ENCODE results near the gene CPA4. TPM values are rescaled to one million over a fixed set of nuclear protein-coding genes. Genes with fewer than 3 reads are reported as not detected.

CPA4 gene
- total RNA-seq, 1 experiment from 2014 or later = 3.1 TPM

DNA sequence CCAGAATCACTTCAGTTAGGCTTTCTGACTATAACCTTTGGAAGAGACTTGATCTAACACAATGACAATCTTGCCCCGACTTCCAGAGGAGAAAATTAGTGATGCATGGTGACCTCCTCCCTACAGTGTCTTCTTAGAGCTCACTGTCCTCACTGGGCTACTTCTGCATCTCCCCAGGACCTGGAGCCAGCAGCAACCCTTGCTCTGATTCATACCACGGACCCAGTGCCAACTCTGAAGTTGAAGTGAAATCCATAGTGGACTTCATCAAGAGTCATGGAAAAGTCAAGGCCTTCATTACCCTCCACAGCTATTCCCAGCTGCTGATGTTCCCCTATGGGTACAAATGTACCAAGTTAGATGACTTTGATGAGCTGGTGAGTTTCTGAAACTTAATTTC, 13.7 kb upstream of the CPA4 start:
- TF ChIP-seq SIN3A (IDR thresholded peaks at IDR 0.05; ENCODE audit: borderline replicate concordance, insufficient read depth, low read depth, low read length) (no peak), POLR2AphosphoS5 (IDR thresholded peaks at IDR 0.05; ENCODE audit: low read depth, low read length) (no peak), TCF7L2 (IDR thresholded peaks at IDR 0.05; ENCODE audit: low read depth, low read length) (no peak)
- TF ChIP-seq, protein P1, sequence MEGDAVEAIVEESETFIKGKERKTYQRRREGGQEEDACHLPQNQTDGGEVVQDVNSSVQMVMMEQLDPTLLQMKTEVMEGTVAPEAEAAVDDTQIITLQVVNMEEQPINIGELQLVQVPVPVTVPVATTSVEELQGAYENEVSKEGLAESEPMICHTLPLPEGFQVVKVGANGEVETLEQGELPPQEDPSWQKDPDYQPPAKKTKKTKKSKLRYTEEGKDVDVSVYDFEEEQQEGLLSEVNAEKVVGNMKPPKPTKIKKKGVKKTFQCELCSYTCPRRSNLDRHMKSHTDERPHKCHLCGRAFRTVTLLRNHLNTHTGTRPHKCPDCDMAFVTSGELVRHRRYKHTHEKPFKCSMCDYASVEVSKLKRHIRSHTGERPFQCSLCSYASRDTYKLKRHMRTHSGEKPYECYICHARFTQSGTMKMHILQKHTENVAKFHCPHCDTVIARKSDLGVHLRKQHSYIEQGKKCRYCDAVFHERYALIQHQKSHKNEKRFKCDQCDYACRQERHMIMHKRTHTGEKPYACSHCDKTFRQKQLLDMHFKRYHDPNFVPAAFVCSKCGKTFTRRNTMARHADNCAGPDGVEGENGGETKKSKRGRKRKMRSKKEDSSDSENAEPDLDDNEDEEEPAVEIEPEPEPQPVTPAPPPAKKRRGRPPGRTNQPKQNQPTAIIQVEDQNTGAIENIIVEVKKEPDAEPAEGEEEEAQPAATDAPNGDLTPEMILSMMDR (IDR thresholded peaks at IDR 0.05) = no peak
- TF ChIP-seq, protein P2, sequence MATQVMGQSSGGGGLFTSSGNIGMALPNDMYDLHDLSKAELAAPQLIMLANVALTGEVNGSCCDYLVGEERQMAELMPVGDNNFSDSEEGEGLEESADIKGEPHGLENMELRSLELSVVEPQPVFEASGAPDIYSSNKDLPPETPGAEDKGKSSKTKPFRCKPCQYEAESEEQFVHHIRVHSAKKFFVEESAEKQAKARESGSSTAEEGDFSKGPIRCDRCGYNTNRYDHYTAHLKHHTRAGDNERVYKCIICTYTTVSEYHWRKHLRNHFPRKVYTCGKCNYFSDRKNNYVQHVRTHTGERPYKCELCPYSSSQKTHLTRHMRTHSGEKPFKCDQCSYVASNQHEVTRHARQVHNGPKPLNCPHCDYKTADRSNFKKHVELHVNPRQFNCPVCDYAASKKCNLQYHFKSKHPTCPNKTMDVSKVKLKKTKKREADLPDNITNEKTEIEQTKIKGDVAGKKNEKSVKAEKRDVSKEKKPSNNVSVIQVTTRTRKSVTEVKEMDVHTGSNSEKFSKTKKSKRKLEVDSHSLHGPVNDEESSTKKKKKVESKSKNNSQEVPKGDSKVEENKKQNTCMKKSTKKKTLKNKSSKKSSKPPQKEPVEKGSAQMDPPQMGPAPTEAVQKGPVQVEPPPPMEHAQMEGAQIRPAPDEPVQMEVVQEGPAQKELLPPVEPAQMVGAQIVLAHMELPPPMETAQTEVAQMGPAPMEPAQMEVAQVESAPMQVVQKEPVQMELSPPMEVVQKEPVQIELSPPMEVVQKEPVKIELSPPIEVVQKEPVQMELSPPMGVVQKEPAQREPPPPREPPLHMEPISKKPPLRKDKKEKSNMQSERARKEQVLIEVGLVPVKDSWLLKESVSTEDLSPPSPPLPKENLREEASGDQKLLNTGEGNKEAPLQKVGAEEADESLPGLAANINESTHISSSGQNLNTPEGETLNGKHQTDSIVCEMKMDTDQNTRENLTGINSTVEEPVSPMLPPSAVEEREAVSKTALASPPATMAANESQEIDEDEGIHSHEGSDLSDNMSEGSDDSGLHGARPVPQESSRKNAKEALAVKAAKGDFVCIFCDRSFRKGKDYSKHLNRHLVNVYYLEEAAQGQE (IDR thresholded peaks at IDR 0.05; ENCODE audit: insufficient read depth in 1 of 2, low read depth in 2 of 2, low read length in 1 of 2) = no peak
- in situ Hi-C loops (cut with HindIII; ENCODE audit: low pct_unique_long_range_greater_than_20kb, low sequenced_read_pairs) = no loop called here
- no TSS peak for BruUV-seq (replicated peaks)
- POLR2A ChIA-PET = no interaction called here
- CTCF ChIA-PET = no interaction called here
- no peaks in the 10 kb centered on the region for H3K36me3 ChIP-seq (ENCODE audit: control insufficient read depth, insufficient read depth, low read length)
- no peak overlapping the region for H3K4me3 ChIP-seq (ENCODE audit: low read depth in 2 of 2, low read length in 2 of 2)
- intact Hi-C loops (cut with micrococcal nuclease; ENCODE audit: unreplicated experiment) = no loop called here
- H3K27me3 ChIP-seq (ENCODE audit: control insufficient read depth, insufficient read depth, low read length) = no peaks in the 10 kb centered on the region
- no peaks in the 10 kb centered on the region for H3K4me1 ChIP-seq (ENCODE audit: control insufficient read depth, insufficient read depth, low read length)
- no peak overlapping the region for H3K27ac ChIP-seq (ENCODE audit: low read length)
- no peak for DNase-seq (ENCODE audit: low read depth, low spot score)
- no peak for ATAC-seq
- H3K9me3 ChIP-seq (ENCODE audit: control insufficient read depth, insufficient read depth, low read depth, low read length) = no peaks in the 10 kb centered on the region

DNA sequence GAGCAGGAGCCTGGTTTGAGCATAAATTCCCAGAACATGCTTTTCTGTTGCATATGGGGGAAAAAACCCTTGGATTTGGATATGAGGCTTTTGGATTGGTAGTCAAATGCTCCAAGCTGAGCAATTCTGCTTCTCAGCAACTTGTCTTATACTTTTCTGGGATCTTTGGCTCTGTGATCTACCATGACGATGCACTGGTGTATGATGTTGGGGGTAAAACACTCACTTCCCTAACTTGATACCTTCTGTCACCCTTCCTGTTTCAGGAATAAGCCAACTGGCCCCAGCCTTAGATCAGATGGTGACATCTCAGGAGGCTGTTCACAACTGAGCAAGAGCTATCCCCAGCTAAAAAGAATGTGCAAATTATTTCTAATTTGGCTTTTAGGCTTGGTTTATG, 13.1 kb upstream of the CPA4 start:
- TF ChIP-seq, protein P2 (IDR thresholded peaks at IDR 0.05; ENCODE audit: insufficient read depth in 1 of 2, low read depth in 2 of 2, low read length in 1 of 2) = no peak
- TF ChIP-seq POLR2AphosphoS5 (IDR thresholded peaks at IDR 0.05; ENCODE audit: low read depth, low read length) (no peak), TCF7L2 (IDR thresholded peaks at IDR 0.05; ENCODE audit: low read depth, low read length) (no peak), SIN3A (IDR thresholded peaks at IDR 0.05; ENCODE audit: borderline replicate concordance, insufficient read depth, low read depth, low read length) (no peak)
- TF ChIP-seq, protein P1 (IDR thresholded peaks at IDR 0.05) = no peak
- no peak overlapping the region for H3K27ac ChIP-seq (ENCODE audit: low read length)
- DNase-seq (ENCODE audit: low read depth, low spot score) (no peak), ATAC-seq (no peak)
- intact Hi-C loops (cut with micrococcal nuclease; ENCODE audit: unreplicated experiment) (no loop called here), in situ Hi-C loops (cut with HindIII; ENCODE audit: low pct_unique_long_range_greater_than_20kb, low sequenced_read_pairs) (no loop called here)
- H3K4me1 ChIP-seq (ENCODE audit: control insufficient read depth, insufficient read depth, low read length) = no peaks in the 10 kb centered on the region
- ChIA-PET CTCF (no interaction called here), POLR2A (no interaction called here)
- BruUV-seq (replicated peaks) = no TSS peak
- H3K9me3 ChIP-seq (ENCODE audit: control insufficient read depth, insufficient read depth, low read depth, low read length) = no peaks in the 10 kb centered on the region
- no peaks in the 10 kb centered on the region for H3K27me3 ChIP-seq (ENCODE audit: control insufficient read depth, insufficient read depth, low read length)
- H3K36me3 ChIP-seq (ENCODE audit: control insufficient read depth, insufficient read depth, low read length) = no peaks in the 10 kb centered on the region
- no peak overlapping the region for H3K4me3 ChIP-seq (ENCODE audit: low read depth in 2 of 2, low read length in 2 of 2)
